NB4 (cell line): ENCODE measurements around the gene CDK18.

ENCODE experiments used
- DNase-seq: peaks from one replicate; pipeline ENCODE4 v3.0.0; 2010; ENCODE audit warnings: low read depth
- H3K4me3 ChIP-seq: one replicate; pipeline ENCODE4 v1.5.1; 2011; ENCODE audit warnings: mild to moderate bottlenecking, low read depth, low read length, moderate library complexity
- CTCF ChIP-seq: IDR thresholded peaks from one replicate; pipeline ENCODE4 v1.5.1; 2012; ENCODE audit warnings: low read depth, low read length
- MAX ChIP-seq: IDR thresholded peaks from 2 replicates; pipeline ENCODE4 v1.6.1; 2011; ENCODE audit warnings: low read depth, low read length
- MYC ChIP-seq: IDR thresholded peaks from 2 replicates; pipeline ENCODE4 v1.6.1; 2011; ENCODE audit warnings: low read depth, low read length
- POLR2A ChIP-seq: IDR thresholded peaks from 2 replicates; pipeline ENCODE4 v1.6.1; 2011; ENCODE audit warnings: mild to moderate bottlenecking; ENCODE audit not compliant: insufficient read length; ENCODE audit errors: extremely low read depth

Gene CDK18

GRCh38 chr1:205535866-205536758 is 31.6 kb downstream of the CDK18 start:
- no peak overlapping the region for H3K4me3 ChIP-seq
- no peak for DNase-seq
- TF ChIP-seq CTCF (no peak), MAX (no peak), POLR2A (no peak), MYC (no peak)

GRCh38 chr1:205536759-205537361 is 32.4 kb downstream of the CDK18 start:
- H3K4me3 ChIP-seq: no peak overlapping the region
- DNase-seq: no peak
- TF ChIP-seq MAX: peak; percentile 31; the same call in 1 of the 2 replicates
- TF ChIP-seq CTCF: no peak
- no peak for TF ChIP-seq POLR2A

GRCh38 chr1:205537386-205538018 is 33.0 kb downstream of the CDK18 start:
- no peak overlapping the region for H3K4me3 ChIP-seq
- no peak for DNase-seq
- TF ChIP-seq MAX: no peak
- no peak for TF ChIP-seq MYC
- TF ChIP-seq CTCF: no peak
- no peak for TF ChIP-seq POLR2A

GRCh38 chr1:205538235-205538840 is 33.9 kb downstream of the CDK18 start:
- H3K4me3 ChIP-seq: no peak overlapping the region
- DNase-seq: no peak
- TF ChIP-seq POLR2A (no peak), CTCF (no peak)

GRCh38 chr1:205541161-205541886 is 36.9 kb downstream of the CDK18 start:
- no peak for DNase-seq
- TF ChIP-seq POLR2A (no peak), MYC (no peak), MAX (no peak)
- no peak overlapping the region for H3K4me3 ChIP-seq
